ELR (cell line): ENCODE results near the gene PIH1D1.

ENCODE experiments used
- DNase-seq: peaks from one replicate; pipeline ENCODE4 v3.0.0-alpha.2; 2015; ENCODE audit warnings: low read depth

The PIH1D1 gene

DNA sequence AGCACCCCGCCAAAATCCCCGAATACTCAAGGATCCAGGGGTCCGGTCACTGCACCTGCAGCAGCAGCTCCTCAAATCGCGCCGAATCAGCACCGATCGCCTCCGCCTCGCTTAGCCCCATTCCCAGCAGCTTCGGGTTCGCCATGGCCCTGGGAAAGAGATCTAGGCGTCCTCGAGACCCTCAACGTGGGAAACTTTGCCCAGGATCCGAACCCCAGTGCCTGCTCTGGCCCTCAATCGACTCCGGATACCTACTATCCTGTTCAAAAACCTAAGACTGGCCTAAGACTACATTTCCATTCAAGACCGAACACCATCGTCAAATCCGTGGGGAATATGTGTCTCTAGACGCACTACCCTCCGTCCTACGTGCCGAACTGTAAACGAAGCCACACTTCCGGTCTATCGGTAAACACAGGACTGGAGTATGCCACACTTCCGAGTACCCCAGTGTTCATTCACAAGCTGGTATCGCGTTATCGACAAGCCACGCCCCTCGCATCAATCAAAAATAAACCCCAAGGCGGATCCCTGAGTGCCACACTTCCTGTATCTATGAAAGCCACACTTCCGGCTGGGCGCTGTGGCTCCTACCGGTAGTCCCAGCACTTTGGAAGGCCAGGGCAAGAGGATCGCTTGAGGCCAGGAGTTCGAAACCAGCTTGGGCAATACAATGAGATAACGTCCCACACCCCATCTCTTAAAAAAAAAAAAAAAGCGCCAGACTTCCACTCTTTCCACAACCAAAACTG is at the start of gene PIH1D1:
PIH1D1 (minus strand) TSS at position 385 of the 752 bp plus-strand sequence; CDS start at position 145, 240 bp downstream.
- DNase-seq, result peak; percentile 99

DNA sequence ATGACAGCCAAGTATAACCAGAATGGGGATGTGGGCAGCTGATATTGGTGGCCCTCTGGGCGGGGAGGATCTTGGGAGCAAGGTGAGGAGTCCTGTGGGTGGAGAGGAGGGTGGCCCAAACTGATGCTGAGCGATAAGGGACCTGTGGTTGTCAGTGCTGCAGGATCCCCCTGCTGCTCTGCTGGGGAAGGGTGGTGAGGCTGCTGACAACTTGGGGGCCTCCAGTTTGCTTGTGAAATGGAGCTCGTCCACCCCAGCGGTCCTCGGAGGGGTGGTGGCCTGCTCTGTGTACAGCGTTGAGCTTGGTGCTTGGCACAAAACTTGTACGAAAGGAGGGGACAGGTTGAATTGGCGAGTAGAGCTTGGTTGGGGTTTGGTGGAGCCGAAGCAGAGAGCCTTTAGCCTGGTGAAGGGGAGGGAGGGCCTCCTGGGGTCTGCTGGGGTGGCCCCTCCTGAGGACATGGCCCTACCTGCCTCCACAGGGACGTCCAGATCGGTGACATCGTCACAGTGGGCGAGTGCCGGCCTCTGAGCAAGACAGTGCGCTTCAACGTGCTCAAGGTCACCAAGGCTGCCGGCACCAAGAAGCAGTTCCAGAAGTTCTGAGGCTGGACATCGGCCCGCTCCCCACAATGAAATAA is 47.5 kb upstream of the PIH1D1 start:
- DNase-seq, result no peak

GRCh38 chr19:49498475-49498874 is 46.9 kb upstream of the PIH1D1 start:
- no peak for DNase-seq

DNA sequence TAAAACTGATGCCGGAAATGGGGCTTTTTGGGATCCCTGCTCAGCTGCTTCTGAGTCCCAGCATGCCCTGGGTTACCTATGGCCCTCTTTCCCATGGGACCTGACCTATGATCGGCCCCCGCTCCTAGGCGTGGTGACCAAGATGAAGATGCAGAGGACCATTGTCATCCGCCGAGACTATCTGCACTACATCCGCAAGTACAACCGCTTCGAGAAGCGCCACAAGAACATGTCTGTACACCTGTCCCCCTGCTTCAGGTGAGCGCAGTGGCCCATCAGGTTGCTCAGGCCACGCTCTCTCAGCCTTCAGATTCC is 46.1 kb upstream of the PIH1D1 start:
- no peak for DNase-seq

DNA sequence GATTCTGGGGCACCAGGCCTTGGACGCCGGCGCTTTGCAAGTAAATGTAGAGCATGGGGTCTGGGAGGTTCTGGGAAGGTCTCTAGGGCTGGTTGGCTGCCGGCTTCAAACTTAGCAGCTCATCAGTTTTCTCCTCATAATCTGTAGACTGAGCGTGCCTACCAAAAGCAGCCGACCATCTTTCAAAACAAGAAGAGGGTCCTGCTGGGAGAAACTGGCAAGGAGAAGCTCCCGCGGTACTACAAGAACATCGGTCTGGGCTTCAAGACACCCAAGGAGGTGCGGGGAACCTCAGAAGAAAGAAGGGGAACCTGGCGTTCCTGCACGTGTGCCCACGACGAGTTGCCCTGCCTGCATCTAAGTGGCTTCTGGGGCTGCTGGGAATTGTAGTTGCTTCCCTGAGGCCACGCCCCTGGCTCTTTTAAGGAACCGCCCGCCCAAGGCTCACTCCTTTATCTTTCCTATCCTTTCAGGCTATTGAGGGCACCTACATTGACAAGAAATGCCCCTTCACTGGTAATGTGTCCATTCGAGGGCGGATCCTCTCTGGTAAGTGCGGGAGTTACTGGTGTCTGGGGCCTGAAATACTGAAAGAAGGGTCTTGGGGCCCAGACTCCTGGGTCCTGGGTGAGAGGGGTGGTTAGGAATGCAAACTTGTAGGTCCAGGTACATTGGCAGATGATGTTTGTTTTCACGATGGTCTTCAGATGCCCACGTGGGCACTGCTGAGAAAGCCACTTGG is 45.6 kb upstream of the PIH1D1 start:
- DNase-seq, result peak; percentile 76

DNA sequence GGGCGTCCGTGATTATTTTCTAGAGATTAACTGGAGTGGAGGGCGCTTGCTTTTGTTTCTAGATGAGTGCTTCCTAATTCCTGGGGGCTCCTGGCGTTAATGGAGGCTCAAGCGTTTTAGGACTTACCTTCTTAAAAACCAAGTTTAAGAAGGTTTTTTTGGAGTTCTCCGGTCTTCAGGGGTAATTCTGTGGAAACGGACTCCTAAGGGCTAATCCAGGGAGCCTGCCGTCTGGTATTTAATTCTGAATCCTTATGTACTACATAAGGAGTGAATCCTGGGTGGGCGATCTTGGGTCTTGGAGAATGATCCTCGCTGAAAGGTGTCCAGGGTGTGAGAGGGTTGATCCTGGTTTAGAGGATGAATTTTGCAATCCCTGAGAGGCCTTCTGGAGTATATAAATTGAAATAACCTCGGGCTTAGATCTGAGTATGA is 45.0 kb upstream of the PIH1D1 start:
- no peak for DNase-seq

DNA sequence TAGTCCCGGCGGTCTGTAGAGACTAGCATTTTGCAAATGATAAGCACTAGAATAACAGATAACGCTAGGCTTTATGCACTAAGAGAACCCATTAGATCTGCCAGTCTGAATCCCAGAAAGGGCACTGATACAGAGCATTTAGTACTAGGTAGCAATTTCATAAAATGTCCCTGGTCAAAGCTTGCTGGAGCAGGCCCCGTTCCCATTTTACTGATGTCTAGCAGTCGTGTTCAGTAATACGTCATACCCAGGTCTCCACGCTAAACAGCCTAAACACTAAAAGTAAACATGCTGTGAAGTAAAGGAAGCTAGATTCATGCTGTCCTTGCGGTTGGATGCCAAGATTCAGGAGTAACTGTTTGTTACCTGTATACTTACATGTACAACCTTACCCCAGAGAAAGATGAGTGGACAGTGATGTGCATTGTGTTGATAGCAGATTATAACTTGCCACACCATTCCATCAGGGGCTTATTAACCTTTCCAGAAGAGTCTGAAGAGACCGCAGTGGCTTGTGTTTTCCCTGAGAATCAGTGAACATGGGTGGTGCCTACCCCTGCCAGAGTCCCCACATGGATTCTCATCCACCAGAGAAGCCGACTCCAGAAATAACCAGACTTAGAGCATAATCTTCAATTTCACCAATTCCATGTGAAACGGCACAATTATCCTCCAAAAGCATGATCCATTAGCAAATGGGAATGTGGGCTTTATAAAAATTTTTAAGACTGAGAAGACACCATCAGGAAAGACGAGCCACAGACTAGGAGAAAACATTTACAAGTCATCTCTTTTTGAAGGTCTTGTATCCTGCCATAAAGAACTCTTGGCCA is 41.2 kb upstream of the PIH1D1 start:
- peak; percentile 75 for DNase-seq

DNA sequence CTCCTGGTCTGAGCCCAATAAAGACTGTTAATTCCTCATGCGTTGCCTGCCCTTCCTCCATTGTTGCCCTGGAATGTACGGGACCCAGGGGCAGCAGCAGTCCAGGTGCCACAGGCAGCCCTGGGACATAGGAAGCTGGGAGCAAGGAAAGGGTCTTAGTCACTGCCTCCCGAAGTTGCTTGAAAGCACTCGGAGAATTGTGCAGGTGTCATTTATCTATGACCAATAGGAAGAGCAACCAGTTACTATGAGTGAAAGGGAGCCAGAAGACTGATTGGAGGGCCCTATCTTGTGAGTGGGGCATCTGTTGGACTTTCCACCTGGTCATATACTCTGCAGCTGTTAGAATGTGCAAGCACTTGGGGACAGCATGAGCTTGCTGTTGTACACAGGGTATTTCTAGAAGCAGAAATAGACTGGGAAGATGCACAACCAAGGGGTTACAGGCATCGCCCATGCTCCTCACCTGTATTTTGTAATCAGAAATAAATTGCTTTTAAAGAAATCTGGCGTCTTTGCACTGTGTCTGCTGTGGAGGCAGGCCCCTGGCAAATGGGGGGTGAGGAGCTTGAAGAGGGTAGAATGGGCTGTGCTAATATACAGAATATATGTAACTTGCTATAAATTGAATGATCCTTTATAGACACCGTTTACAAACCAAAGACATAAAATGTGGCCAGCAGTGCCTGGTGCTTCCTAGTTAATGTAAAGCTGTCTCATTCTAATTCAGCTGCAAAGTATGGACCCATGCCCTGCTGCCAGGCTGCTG is 40.4 kb upstream of the PIH1D1 start:
- peak; percentile 34 for DNase-seq

DNA sequence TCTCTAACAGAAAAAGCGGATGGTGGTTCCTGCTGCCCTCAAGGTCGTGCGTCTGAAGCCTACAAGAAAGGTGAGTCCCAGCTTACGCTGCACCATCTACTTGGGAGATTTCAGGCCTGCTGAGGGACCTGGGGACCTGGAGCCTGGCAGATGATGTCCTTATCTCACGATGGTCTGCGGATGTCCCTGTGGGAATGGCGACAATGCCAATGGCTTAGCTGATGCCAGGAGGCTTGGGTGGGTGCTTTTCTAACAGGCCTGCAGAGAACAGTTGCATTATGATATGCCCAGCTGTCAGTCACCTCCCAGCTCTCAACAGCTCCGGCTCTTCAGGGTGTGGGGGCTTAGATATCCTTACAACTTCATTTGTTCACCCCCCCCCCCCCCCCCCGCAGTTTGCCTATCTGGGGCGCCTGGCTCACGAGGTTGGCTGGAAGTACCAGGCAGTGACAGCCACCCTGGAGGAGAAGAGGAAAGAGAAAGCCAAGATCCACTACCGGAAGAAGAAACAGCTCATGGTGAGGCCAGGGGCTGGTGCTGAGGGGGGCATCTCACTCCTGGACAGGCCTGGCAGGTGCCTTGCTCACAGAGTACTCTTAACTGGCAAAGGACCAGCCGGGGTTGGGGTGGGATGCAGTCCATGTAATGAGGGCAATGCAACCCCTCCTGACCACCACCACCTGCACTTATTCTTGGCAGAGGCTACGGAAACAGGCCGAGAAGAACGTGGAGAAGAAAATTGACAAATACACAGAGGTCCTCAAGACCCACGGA is 39.6 kb upstream of the PIH1D1 start:
- no peak for DNase-seq

- no peak for DNase-seq
Measured at GRCh38 chr19:49490287-49491029, 38.8 kb upstream of the PIH1D1 start.

- no peak for DNase-seq
Measured at GRCh38 chr19:49489601-49490167, 38.1 kb upstream of the PIH1D1 start.

DNA sequence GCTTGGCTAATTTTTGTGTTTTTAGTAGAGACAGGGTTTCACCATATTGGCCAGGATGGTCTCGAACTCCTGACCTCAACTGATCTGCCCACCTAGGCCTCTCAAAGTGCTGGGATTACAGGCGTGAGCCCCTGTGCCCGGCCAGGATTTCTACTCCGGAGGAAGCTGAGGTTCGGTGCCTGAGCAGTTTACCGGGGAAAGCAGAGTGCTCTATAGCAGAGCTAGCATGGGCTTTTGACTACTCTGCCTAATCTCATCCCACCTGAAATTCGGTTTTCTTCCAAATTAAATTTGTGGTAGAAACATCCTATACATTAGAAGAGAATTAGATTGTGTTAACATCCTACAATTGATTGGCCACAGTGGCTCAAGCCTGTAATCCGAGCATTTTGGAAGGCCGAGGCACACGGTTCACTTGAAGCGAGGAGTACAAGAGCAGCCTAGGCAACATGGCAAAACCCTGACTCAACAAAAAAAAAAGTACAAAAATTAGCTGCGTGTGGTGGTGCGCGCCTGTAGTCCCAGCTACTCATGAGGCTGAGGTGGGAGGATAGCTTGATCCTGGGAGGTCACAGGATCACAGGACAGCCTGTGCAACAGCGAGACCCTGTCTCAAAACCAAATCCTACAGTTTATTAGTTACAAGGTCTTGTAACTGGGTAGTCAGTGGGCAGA is 37.4 kb upstream of the PIH1D1 start:
- no peak for DNase-seq

- DNase-seq, result no peak
Measured at GRCh38 chr19:49488046-49488862, 36.6 kb upstream of the PIH1D1 start.

GRCh38 chr19:49487277-49488045 is 35.8 kb upstream of the PIH1D1 start, which contains the start of gene RPL13A:
RPL13A (plus strand) TSS chr19:49487608; CDS start chr19:49487630, 22 bp downstream.
- peak; percentile 98 for DNase-seq

DNA sequence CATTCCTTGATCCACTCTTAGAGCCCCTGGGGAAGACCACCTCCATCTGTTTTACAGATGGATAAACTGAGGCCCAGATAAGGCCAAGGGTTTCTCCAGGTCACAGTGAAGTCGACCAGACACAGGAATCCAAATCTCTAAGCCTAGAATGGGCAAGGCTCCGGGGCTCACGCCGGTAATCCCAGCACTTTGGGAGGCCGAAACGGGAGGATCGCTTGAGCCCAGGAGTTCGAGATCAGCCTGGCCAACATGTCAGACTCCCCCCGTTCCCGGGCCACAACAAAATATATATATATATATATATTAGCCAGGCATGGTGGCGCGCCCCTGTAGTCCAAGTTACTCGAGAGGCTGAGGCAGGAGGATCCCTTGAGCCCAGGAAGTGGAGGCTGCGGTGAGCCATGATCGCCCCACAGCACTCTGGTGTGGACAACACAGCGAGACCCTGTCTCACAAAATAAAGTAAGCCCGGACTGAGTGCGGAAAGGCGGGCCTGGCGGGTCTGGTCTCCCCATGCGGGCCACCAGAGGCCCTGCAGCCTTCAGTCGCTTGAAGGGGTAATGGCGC is 35.2 kb upstream of the PIH1D1 start:
- DNase-seq, result no peak

GRCh38 chr19:49486232-49486631 is 34.6 kb upstream of the PIH1D1 start:
- DNase-seq, result no peak
